Forelimb muscle (tissue), 1 donor: ENCODE results near the gene TMED7. TPM values are rescaled to one million over a fixed set of nuclear protein-coding genes. Genes with fewer than 3 reads are reported as not detected.

Source experiments
- DNase-seq: peaks from one replicate; pipeline ENCODE4 v3.0.0-alpha.2; 2013; ENCODE audit warnings: low read depth
- polyA plus RNA-seq: library from polyadenylated mRNA; unstranded; fragments of 120-200 nt; gene quantifications from one replicate; pipeline ENCODE4 v1.2.1, GENCODE V29; 2013; ENCODE audit not compliant: insufficient read length

TMED7 gene
- polyA plus RNA-seq, 1 donor: 58.9 TPM

GRCh38 chr5:115627295-115627865, 1.5 kb upstream of the TMED7 start:
- DNase-seq: no peak

GRCh38 chr5:115626445-115626823, 598 bp upstream of the TMED7 start:
- no peak for DNase-seq

- no peak for DNase-seq
Observed at GRCh38 chr5:115624994-115625393, 842 bp downstream of the TMED7 start.

GRCh38 chr5:115623658-115624057, 2.2 kb downstream of the TMED7 start:
- no peak for DNase-seq

GRCh38 chr5:115621365-115621900, 4.4 kb downstream of the TMED7 start:
- no peak for DNase-seq

GRCh38 chr5:115616892-115617291, 8.9 kb downstream of the TMED7 start:
- DNase-seq: no peak

GRCh38 chr5:115616472-115616871, 9.4 kb downstream of the TMED7 start:
- no peak for DNase-seq

- no peak for DNase-seq
Observed at GRCh38 chr5:115611873-115612272, 14.0 kb downstream of the TMED7 start.

GRCh38 chr5:115607935-115608334, 17.9 kb downstream of the TMED7 start:
- no peak for DNase-seq

GRCh38 chr5:115605436-115605835, 20.4 kb downstream of the TMED7 start:
- no peak for DNase-seq

- no peak for DNase-seq
Observed at GRCh38 chr5:115602591-115603125, 23.2 kb downstream of the TMED7 start.

GRCh38 chr5:115601701-115602590, 23.9 kb downstream of the TMED7 start, which contains the start of gene TICAM2:
Gene TICAM2, minus strand, starts transcription at chr5:115602479. Its CDS starts 21,223 bp downstream, at chr5:115581256.
- peak; percentile 52 for DNase-seq

GRCh38 chr5:115600766-115601165, 25.1 kb downstream of the TMED7 start:
- DNase-seq: no peak

GRCh38 chr5:115599924-115600323, 25.9 kb downstream of the TMED7 start:
- no peak for DNase-seq

- DNase-seq: no peak
Observed at GRCh38 chr5:115599502-115599901, 26.3 kb downstream of the TMED7 start.

- no peak for DNase-seq
Observed at GRCh38 chr5:115594128-115595047, 31.4 kb downstream of the TMED7 start.

GRCh38 chr5:115589043-115589442, 36.8 kb downstream of the TMED7 start:
- no peak for DNase-seq

GRCh38 chr5:115588640-115589039, 37.2 kb downstream of the TMED7 start:
- DNase-seq: no peak

GRCh38 chr5:115586525-115587146, 39.2 kb downstream of the TMED7 start:
- DNase-seq: no peak

- no peak for DNase-seq
Observed at GRCh38 chr5:115585265-115585664, 40.6 kb downstream of the TMED7 start.

- no peak for DNase-seq
Observed at GRCh38 chr5:115584501-115584900, 41.3 kb downstream of the TMED7 start.
